ENCODE measurements around the gene RAB5B. TPM values are rescaled to one million over a fixed set of nuclear protein-coding genes. Genes with fewer than 3 reads are reported as not detected.
A peak's percentile ranks its signal among the peaks of the same experiment; 100 is the strongest.
"Not testable (repeated sequence)": the region's sequence is repeated elsewhere in the genome, so short reads cannot be mapped to it uniquely, and the experiment has no call there.

Gene RAB5B
- total and polyA plus RNA-seq, 2 experiments from 2014 or later, result 87.9 to 154 TPM

- no peak for DNase-seq (ENCODE audit: low read depth in 1 of 2, low spot score in 1 of 2)
- Histone ChIP-seq H3K9me3 (ENCODE audit: low read depth) (no peaks in the 10 kb centered on the region), H3K27ac (peak overlapping the region; percentile 52), H3K27me3 (no peaks in the 10 kb centered on the region), H3K36me3 (peaks cover 19% of the 10 kb centered on the region), H3K4me1 (ENCODE audit: low read depth) (peaks cover 6% of the 10 kb centered on the region), H3K4me3 (peak overlapping the region; percentile 43)
- TF ChIP-seq, protein P1, sequence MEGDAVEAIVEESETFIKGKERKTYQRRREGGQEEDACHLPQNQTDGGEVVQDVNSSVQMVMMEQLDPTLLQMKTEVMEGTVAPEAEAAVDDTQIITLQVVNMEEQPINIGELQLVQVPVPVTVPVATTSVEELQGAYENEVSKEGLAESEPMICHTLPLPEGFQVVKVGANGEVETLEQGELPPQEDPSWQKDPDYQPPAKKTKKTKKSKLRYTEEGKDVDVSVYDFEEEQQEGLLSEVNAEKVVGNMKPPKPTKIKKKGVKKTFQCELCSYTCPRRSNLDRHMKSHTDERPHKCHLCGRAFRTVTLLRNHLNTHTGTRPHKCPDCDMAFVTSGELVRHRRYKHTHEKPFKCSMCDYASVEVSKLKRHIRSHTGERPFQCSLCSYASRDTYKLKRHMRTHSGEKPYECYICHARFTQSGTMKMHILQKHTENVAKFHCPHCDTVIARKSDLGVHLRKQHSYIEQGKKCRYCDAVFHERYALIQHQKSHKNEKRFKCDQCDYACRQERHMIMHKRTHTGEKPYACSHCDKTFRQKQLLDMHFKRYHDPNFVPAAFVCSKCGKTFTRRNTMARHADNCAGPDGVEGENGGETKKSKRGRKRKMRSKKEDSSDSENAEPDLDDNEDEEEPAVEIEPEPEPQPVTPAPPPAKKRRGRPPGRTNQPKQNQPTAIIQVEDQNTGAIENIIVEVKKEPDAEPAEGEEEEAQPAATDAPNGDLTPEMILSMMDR (IDR thresholded peaks at IDR 0.05; ENCODE audit: low read depth, low read length), result no peak
These were observed 23.6 kb downstream of the RAB5B start for GRCh38 chr12:55997535-55997859.

- H3K9me3 ChIP-seq (ENCODE audit: low read depth); DNase-seq (ENCODE audit: low read depth in 1 of 2, low spot score in 1 of 2); H3K4me1 ChIP-seq (ENCODE audit: low read depth); H3K4me3 ChIP-seq; H3K27ac ChIP-seq; H3K27me3 ChIP-seq: not testable (repeated sequence)
- peaks cover 13% of the 10 kb centered on the region for H3K36me3 ChIP-seq
These were observed 25.6 kb downstream of the RAB5B start for GRCh38 chr12:55999522-55999921.

GRCh38 chr12:55999999-56000540 is 26.2 kb downstream of the RAB5B start:
- DNase-seq (ENCODE audit: low read depth in 1 of 2, low spot score in 1 of 2); H3K9me3 ChIP-seq (ENCODE audit: low read depth); H3K27ac ChIP-seq; H3K4me3 ChIP-seq; H3K4me1 ChIP-seq (ENCODE audit: low read depth); H3K27me3 ChIP-seq: not testable (repeated sequence)
- H3K36me3 ChIP-seq, result peaks cover 13% of the 10 kb centered on the region

GRCh38 chr12:56001487-56002100 is 27.7 kb downstream of the RAB5B start:
- peaks cover 11% of the 10 kb centered on the region for H3K36me3 ChIP-seq
- no peaks in the 10 kb centered on the region for H3K27me3 ChIP-seq
- H3K27ac ChIP-seq, result no peak overlapping the region
- TF ChIP-seq, protein P1 (IDR thresholded peaks at IDR 0.05; ENCODE audit: low read depth, low read length), result no peak
- no peaks in the 10 kb centered on the region for H3K9me3 ChIP-seq (ENCODE audit: low read depth)
- H3K4me1 ChIP-seq (ENCODE audit: low read depth), result peaks cover 6% of the 10 kb centered on the region
- no peak for DNase-seq (ENCODE audit: low read depth in 1 of 2, low spot score in 1 of 2)
- no peak overlapping the region for H3K4me3 ChIP-seq

GRCh38 chr12:56003376-56003775 is 29.5 kb downstream of the RAB5B start:
- not testable (repeated sequence) for H3K9me3 ChIP-seq (ENCODE audit: low read depth); H3K27me3 ChIP-seq; H3K4me1 ChIP-seq (ENCODE audit: low read depth); DNase-seq (ENCODE audit: low read depth in 1 of 2, low spot score in 1 of 2); H3K27ac ChIP-seq; H3K4me3 ChIP-seq
- H3K36me3 ChIP-seq, result peaks cover 11% of the 10 kb centered on the region

DNA sequence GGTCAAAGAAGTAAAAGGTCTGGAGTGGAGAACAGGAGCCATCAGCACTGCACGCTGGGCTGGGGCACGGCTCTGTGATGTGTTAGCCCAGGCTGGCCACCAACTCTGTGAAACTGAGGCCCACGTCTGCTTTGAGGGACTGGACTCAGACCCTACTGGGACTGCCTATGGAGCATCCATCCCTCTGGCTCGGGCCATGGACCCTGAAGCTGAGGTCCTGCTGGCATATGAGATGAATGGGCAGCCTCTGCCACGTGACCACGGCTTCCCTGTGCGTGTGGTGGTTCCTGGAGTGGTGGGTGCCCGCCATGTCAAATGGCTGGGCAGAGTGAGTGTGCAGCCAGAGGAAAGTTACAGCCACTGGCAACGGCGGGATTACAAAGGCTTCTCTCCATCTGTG is 30.3 kb downstream of the RAB5B start:
- Histone ChIP-seq H3K36me3 (peaks cover 11% of the 10 kb centered on the region), H3K9me3 (ENCODE audit: low read depth) (no peaks in the 10 kb centered on the region), H3K27me3 (no peaks in the 10 kb centered on the region), H3K4me3 (no peak overlapping the region), H3K27ac (no peak overlapping the region), H3K4me1 (ENCODE audit: low read depth) (peaks cover 6% of the 10 kb centered on the region)
- no peak for DNase-seq (ENCODE audit: low read depth in 1 of 2, low spot score in 1 of 2)
- TF ChIP-seq, protein P1 (IDR thresholded peaks at IDR 0.05; ENCODE audit: low read depth, low read length), result no peak

- no peaks in the 10 kb centered on the region for H3K27me3 ChIP-seq
- no peaks in the 10 kb centered on the region for H3K9me3 ChIP-seq (ENCODE audit: low read depth)
- H3K36me3 ChIP-seq, result peaks cover 5% of the 10 kb centered on the region
- H3K27ac ChIP-seq, result peak overlapping the region; percentile 78
- peak; percentile 28 to 84 for DNase-seq (ENCODE audit: low read depth in 1 of 2, low spot score in 1 of 2)
- peaks cover 6% of the 10 kb centered on the region for H3K4me1 ChIP-seq (ENCODE audit: low read depth)
- TF ChIP-seq, protein P1 (IDR thresholded peaks at IDR 0.05; ENCODE audit: low read depth, low read length), result no peak
- H3K4me3 ChIP-seq, result peak overlapping the region; percentile 60
These were observed 34.0 kb downstream of the RAB5B start for GRCh38 chr12:56007564-56008559.
